GM18873 (cell line): ENCODE data around the gene SEC23IP.
"Not testable (repeated sequence)": the region's sequence is repeated elsewhere in the genome, so short reads cannot be mapped to it uniquely, and the experiment has no call there.

Experiments
- ATAC-seq: cut with Tn5 transposase; IDR thresholded peaks from one replicate; pipeline ENCODE4 v1.9.1; 2021; ENCODE audit warnings: mild to moderate bottlenecking, moderate library complexity, moderate number of reproducible peaks; ENCODE audit not compliant: unreplicated experiment, low FRiP score

Gene SEC23IP

GRCh38 chr10:119878524-119878923 is 14.0 kb upstream of the SEC23IP start:
- no peak for ATAC-seq

- not testable (repeated sequence) for ATAC-seq
Observed at GRCh38 chr10:119883901-119884611, 8.5 kb upstream of the SEC23IP start.

GRCh38 chr10:119886070-119886469 is 6.5 kb upstream of the SEC23IP start:
- not testable (repeated sequence) for ATAC-seq

GRCh38 chr10:119888715-119889114 is 3.8 kb upstream of the SEC23IP start:
- ATAC-seq, result not testable (repeated sequence)

GRCh38 chr10:119889201-119889600 is 3.3 kb upstream of the SEC23IP start:
- ATAC-seq, result not testable (repeated sequence)

GRCh38 chr10:119890307-119890706 is 2.2 kb upstream of the SEC23IP start:
- not testable (repeated sequence) for ATAC-seq

GRCh38 chr10:119891849-119892187 is 712 bp upstream of the SEC23IP start:
- ATAC-seq, result not testable (repeated sequence)

- no peak for ATAC-seq
Observed at GRCh38 chr10:119893074-119893473, 544 bp downstream of the SEC23IP start.

- ATAC-seq, result no peak
Observed at GRCh38 chr10:119893845-119894427, 1.4 kb downstream of the SEC23IP start.

GRCh38 chr10:119896061-119896655 is 3.6 kb downstream of the SEC23IP start:
- ATAC-seq, result no peak

- no peak for ATAC-seq
Observed at GRCh38 chr10:119896937-119897770, 4.6 kb downstream of the SEC23IP start.

GRCh38 chr10:119898577-119898976 is 6.0 kb downstream of the SEC23IP start:
- no peak for ATAC-seq

- ATAC-seq, result no peak
Observed at GRCh38 chr10:119903946-119904666, 11.6 kb downstream of the SEC23IP start.

- not testable (repeated sequence) for ATAC-seq
Observed at GRCh38 chr10:119907695-119908094, 15.2 kb downstream of the SEC23IP start.

GRCh38 chr10:119908166-119908565 is 15.6 kb downstream of the SEC23IP start:
- ATAC-seq, result no peak

- ATAC-seq, result no peak
Observed at GRCh38 chr10:119910689-119911088, 18.2 kb downstream of the SEC23IP start.

GRCh38 chr10:119917777-119918176 is 25.2 kb downstream of the SEC23IP start:
- ATAC-seq, result no peak

GRCh38 chr10:119919271-119919670 is 26.7 kb downstream of the SEC23IP start:
- no peak for ATAC-seq

- ATAC-seq, result peak; percentile 58
Observed at GRCh38 chr10:119919826-119920225, 27.3 kb downstream of the SEC23IP start.

- ATAC-seq, result no peak
Observed at GRCh38 chr10:119928411-119928810, 35.9 kb downstream of the SEC23IP start.
